22Rv1 (cell line): ENCODE results near the gene PRIMA1.

Source experiments
- H3K27ac ChIP-seq: fragments of 450-650 bp; 2 replicates; pipeline ENCODE4 v1.5.1; 2017
- CTCF ChIP-seq: fragments of 450-650 bp; IDR thresholded peaks from 2 replicates; pipeline ENCODE4 v1.5.1; 2017; ENCODE audit warnings: mild to moderate bottlenecking
- ZFX ChIP-seq: fragments of 450-650 bp; IDR thresholded peaks from 2 replicates; pipeline ENCODE4 v1.6.1; 2017; ENCODE audit warnings: antibody characterized with exemption, borderline replicate concordance

The PRIMA1 gene

GRCh38 chr14:93715279-93715927 is 72.9 kb downstream of the PRIMA1 start:
- no peak for TF ChIP-seq ZFX
- no peak for TF ChIP-seq CTCF
- H3K27ac ChIP-seq = no peak overlapping the region

- H3K27ac ChIP-seq = no peak overlapping the region
- TF ChIP-seq CTCF (no peak), ZFX (no peak)
Measured at GRCh38 chr14:93714605-93715004, 73.7 kb downstream of the PRIMA1 start.

GRCh38 chr14:93713726-93714405 is 74.4 kb downstream of the PRIMA1 start:
- no peak overlapping the region for H3K27ac ChIP-seq
- TF ChIP-seq ZFX = no peak
- TF ChIP-seq CTCF = no peak

- TF ChIP-seq ZFX (no peak), CTCF (no peak)
Measured at GRCh38 chr14:93712838-93713724, 75.2 kb downstream of the PRIMA1 start.

GRCh38 chr14:93712079-93712837 is 76.0 kb downstream of the PRIMA1 start:
- TF ChIP-seq CTCF (no peak), ZFX (no peak)
- no peak overlapping the region for H3K27ac ChIP-seq

More at GRCh38 chr14:93712838-93713724, 75.2 kb downstream of the PRIMA1 start:
- H3K27ac ChIP-seq = no peak overlapping the region

- H3K27ac ChIP-seq = no peak overlapping the region
- TF ChIP-seq CTCF (no peak), ZFX (no peak)
Measured at GRCh38 chr14:93709249-93709648, 79.0 kb downstream of the PRIMA1 start.
